ENCODE measurements around the gene ERC2.

Gene ERC2

DNA sequence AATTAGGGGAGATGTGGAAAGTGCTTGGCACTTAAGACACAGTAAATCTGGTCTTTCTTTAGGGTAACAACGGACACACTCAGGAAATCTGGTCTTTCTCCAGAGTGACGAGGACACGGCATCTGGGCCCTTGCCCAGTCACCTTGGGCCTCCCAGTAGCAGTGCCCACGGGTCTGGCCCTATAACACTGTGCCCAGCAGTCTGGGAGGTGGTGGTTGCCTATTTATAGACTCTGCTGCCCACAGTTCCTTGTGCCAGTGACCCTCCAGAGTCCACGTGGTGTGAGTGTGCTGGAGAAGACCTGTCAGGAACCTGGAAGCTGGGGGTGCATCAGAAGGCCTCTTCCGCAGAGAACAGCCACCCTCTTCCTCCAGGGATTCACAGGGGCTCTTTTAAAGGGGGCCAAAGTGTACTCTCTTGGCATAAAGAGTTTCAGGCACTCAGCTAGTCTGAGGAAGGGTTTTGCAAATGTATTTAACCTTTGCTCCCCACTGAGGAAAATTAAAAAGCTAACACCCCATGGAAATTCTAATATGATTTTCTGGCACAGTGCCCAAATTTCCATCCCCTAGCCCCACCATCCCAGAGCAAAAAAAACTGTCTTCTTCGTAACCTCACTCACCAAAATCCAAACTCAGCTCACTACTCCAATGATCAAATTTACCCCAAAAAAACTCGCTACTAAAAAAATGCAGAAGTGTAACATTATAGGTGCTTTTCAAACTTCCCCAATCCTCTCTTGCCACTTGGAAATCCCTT lies 996.6 kb downstream of the ERC2 start:
- no peak for DNase-seq (ENCODE audit: low read depth)

DNA sequence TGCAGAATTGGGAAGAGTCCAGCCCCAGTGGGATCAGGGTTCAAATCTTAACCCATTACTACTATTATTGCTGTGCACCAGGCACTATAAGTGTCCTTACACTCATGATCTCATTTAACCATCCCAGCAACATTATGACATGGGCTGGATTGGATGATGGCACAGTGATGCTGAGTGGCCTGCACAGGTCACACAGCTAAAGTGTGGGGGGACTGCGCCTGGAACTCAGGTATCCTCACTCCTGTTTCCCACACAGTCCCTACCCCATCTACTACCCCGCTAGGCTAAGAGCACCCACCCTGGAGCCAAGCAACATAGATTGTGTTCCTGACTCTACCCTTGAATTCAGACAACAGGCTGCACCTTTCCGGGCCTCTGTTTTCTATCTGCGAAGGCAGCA lies 997.2 kb downstream of the ERC2 start:
- no peak for DNase-seq (ENCODE audit: low read depth)

DNA sequence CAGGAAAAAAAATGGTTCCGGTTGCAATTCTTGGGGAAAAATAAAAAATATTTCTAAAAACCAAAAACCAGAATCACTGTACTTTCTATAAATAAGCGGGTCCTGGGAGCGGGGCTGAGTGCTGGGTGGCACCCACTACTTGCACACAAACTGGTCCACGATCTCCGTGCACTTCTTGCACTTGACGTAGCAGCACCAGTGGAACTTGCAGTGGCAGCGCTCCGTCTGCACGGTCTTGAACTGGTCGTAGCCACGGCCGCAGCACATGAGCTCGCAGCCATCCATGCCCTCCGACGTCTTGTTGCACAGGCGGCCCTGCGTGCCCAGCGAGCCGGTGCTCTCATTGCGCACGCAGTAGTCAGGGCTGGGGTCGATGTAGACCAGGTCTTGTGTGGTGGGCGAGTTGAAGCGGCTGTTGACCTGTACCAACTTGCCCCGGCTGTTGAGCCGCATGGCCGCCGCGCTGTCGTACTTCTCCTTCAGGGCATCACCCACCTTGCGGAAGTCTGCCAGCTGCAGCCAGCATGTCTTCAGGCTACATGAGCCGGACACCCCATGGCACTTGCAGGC lies 998.2 kb downstream of the ERC2 start:
- no peak for DNase-seq (ENCODE audit: low read depth)

DNA sequence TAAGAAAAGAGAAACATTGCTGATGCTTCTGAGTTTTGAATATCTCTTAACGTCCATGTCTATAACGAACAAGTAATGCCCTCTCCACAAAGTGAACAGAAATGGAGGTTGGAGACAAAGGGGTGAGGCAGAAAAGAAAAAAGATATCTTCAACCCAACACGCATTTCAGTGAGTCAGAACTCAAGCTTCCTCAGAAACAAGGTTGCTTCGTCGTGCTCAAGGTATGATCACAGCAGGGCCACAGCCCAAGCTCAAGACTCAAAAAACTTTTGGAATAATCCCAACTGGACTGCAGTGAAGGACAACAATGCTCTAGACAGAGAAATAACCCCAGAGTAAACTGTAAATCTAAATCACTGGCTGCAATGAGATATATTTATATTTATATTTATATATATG lies 1000.0 kb downstream of the ERC2 start:
- DNase-seq (ENCODE audit: low read depth) = no peak

DNA sequence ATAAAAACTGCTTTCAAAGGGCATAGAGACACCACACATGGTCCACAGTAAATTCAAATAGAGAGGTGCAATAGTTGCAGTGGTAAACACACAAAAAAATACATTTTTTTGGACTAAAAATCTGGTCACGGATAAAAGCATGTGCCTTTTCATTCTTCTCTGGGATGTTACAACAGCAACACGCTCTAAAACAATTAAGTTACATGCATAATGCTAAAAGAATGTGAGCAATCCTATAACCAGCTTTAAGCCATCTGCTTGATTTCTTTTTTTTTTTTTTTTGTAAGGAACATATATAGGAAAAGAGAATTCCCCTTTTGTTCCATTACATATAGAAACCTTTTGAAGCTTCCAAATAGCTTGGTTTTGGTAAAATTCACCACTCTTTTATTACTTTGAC lies 1001.2 kb downstream of the ERC2 start:
- no peak for DNase-seq (ENCODE audit: low read depth)

DNA sequence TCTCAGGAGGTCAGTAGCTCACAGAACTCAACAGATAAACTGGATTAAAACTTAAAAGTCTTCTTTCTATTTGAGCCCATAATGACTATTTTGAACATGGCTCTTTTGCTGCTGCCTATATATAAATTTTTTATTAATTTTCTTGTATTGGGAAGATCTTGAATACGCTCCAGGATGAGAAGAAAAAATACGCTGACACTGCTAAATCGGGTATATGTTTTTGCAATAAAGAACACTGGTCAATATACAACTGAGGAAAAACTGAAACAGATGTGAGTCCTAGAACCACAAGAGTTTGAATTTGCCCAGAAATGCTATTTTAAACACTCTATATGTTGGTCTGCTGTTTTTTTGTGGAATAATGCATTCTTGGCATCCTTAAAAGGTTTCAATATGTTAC lies 1001.7 kb downstream of the ERC2 start:
- DNase-seq (ENCODE audit: low read depth) = no peak

DNA sequence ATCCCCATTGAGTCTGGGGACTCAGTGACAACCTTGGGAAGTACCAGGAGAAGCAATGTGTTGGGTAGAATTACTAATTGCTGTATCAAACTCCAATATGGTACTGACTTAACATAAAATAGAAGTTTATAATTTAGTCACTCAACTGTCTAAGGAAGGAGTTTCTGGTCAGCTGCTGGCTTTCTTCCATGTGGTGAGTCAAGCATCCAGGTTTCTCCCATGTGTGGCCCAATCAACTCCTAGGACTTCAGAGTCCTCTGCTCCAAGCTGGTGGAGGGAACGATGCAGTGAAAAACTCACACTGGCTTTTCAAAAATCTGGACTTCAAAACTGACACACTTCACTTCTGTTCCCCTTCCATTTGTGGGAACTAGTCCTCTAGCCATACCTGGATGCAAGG lies 1006.4 kb downstream of the ERC2 start:
- DNase-seq (ENCODE audit: low read depth) = no peak

DNA sequence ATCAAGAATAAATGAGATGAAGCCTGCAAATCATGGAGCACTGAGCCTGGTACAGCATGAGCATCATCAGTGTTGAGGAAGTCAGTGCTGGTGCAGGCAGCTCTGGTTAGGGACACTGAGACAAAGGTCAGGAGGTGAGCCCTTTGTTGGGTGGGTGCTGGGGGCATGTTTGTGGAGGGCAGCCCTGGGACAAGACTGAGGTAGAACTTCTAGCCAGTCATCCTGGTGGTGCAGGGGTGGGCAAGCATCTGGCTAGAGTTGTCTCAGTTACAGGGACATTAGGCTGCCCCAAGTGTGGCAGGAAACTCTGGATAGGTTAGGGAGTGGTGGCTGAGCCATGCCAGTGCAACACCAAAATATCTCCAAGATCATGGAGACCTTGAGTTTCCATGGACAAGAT lies 1008.4 kb downstream of the ERC2 start:
- DNase-seq (ENCODE audit: low read depth) = no peak

Data from activated T-cell treated with anti-CD3 and anti-CD28 coated beads for 24 hours (primary cell).